Measurements from ENCODE around the gene ZBTB7C.

DNA sequence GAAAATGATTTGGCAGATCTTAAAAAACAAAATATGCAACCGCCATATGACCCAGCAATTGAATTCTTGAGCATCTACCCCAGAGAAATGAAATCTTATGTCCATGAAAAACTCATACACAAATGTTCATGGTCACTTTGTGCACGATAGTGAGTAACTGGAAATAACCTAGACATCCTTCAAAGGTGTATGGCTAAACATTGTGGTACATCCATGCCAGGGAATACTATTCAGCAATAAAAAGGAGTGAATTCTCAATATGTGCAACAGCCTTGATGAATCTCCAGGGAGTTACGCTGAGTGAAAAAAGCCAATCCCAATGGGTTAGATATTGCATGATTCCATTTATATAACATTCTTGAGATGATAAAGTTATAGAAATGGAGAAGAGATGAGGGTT lies 366.0 kb downstream of the ZBTB7C start:
- TF ChIP-seq, protein P1, sequence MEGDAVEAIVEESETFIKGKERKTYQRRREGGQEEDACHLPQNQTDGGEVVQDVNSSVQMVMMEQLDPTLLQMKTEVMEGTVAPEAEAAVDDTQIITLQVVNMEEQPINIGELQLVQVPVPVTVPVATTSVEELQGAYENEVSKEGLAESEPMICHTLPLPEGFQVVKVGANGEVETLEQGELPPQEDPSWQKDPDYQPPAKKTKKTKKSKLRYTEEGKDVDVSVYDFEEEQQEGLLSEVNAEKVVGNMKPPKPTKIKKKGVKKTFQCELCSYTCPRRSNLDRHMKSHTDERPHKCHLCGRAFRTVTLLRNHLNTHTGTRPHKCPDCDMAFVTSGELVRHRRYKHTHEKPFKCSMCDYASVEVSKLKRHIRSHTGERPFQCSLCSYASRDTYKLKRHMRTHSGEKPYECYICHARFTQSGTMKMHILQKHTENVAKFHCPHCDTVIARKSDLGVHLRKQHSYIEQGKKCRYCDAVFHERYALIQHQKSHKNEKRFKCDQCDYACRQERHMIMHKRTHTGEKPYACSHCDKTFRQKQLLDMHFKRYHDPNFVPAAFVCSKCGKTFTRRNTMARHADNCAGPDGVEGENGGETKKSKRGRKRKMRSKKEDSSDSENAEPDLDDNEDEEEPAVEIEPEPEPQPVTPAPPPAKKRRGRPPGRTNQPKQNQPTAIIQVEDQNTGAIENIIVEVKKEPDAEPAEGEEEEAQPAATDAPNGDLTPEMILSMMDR (IDR thresholded peaks at IDR 0.05) = no peak
- no peak for TF ChIP-seq POLR2AphosphoS5 (IDR thresholded peaks at IDR 0.05)
